Fibroblast of pulmonary artery (primary cell): ENCODE measurements around the gene HAGHL.

Experiments used
- DNase-seq: peaks from one replicate; pipeline ENCODE4 v3.0.0-alpha.2; 2010; ENCODE audit warnings: low read depth
- H3K4me3 ChIP-seq: replicated peaks from 2 replicates; pipeline ENCODE4 v1.5.1; 2011; ENCODE audit warnings: low read depth, mild to moderate bottlenecking, control low read depth, low read length, moderate library complexity
- TF ChIP-seq, protein P1 (sequence below): IDR thresholded peaks from 2 replicates; pipeline ENCODE4 v1.5.1; 2011; ENCODE audit warnings: mild to moderate bottlenecking, control low read depth, low read length, inconsistent platforms; ENCODE audit errors: missing control alignments

The HAGHL gene

DNA sequence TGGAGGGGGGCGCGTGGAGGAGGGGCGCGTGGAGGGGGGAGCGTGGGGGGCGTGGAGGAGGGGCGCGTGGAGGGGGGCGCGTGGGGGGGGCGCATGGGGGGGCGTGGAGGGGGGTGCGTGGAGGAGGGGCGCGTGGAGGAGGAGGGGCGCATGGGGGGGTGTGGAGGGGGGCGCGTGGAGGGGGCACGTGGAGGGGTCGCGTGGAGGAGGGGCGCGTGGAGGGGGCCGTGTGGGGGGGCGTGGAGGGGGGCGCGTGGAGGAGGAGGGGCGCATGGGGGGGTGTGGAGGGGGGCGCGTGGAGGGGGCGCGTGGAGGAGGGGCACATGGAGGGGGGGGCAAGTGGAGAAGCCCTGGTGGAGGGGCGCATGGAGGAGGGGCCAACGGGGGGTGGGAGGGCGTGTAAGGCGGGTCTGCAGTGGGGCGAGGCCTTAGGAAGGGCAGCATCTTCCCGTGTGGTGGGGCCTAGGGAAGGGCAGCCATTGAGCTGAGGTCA lies 40.9 kb downstream of the HAGHL start:
- no peak overlapping the region for H3K4me3 ChIP-seq
- DNase-seq: no peak
- TF ChIP-seq, protein P1, sequence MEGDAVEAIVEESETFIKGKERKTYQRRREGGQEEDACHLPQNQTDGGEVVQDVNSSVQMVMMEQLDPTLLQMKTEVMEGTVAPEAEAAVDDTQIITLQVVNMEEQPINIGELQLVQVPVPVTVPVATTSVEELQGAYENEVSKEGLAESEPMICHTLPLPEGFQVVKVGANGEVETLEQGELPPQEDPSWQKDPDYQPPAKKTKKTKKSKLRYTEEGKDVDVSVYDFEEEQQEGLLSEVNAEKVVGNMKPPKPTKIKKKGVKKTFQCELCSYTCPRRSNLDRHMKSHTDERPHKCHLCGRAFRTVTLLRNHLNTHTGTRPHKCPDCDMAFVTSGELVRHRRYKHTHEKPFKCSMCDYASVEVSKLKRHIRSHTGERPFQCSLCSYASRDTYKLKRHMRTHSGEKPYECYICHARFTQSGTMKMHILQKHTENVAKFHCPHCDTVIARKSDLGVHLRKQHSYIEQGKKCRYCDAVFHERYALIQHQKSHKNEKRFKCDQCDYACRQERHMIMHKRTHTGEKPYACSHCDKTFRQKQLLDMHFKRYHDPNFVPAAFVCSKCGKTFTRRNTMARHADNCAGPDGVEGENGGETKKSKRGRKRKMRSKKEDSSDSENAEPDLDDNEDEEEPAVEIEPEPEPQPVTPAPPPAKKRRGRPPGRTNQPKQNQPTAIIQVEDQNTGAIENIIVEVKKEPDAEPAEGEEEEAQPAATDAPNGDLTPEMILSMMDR: no peak

DNA sequence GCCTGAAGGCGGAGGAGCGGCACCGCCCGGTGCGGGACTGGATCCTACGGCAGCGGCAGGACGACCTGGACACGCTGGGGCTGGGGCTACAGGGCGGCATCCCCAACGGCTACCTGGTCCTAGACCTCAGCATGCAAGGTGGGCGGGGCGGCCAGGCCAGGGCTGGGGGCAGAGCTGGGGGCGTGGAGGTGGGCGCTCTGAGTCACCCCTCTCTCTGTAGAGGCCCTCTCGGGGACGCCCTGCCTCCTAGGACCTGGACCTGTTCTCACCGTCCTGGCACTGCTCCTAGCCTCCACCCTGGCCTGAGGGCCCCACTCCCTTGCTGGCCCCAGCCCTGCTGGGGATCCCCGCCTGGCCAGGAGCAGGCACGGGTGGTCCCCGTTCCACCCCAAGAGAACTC lies 41.5 kb downstream of the HAGHL start:
- no peak for DNase-seq
- TF ChIP-seq, protein P1: no peak

DNA sequence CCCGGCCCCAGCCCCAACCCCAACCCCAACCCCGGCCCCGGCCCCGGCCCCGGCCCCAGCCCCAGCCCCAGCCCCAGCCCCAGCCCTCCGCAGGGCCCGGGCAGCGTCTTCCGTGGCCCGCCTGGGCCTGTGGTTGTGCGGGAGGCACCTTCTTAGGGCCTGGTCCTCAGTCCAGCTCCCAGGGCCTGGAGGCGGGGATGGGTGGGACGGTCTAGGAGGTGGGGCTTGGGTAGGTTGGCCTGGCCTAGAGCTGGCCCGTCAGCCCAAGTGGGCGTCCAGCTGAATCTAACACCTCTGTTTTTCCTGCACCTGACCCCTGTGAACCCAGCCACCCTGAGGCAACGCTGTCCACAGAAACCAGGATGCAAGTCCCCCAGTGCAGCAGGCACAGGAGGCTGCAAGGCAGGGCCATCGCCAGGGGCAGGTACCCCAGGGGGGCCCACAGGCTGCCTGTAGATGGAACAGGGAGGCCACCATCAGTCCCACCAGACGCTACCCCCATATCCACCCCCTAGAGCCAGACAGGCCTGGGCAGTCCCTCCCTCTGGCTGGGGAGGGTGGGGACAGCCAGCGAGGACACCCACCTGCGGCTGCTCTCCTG lies 42.4 kb downstream of the HAGHL start:
- TF ChIP-seq, protein P1: no peak
- DNase-seq: no peak
- no peak overlapping the region for H3K4me3 ChIP-seq

More for the DNA sequence above, 41.5 kb downstream of the HAGHL start:
- H3K4me3 ChIP-seq: no peak overlapping the region

DNA sequence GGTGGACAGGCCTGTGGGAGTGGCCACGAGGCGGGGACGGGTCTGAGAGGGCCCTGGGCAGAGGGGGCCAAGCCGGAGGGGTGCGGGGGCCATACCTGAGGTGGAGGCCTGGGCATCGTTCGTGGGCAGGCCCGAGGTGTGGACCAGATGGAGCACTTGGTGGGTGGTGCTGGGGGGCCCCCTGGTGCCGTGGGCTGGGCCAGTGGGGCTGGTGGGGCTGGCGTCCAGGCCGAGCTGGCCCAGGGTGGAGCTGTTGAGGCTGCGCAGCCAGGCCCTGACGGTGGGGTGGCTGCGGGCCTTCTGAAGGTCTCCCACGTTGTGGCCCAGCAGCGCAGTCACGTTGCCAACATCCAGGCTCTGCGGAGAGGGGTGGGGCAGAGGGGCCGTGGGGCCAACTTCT lies 43.0 kb downstream of the HAGHL start:
- no peak for DNase-seq
- H3K4me3 ChIP-seq: no peak overlapping the region
- TF ChIP-seq, protein P1: no peak

DNA sequence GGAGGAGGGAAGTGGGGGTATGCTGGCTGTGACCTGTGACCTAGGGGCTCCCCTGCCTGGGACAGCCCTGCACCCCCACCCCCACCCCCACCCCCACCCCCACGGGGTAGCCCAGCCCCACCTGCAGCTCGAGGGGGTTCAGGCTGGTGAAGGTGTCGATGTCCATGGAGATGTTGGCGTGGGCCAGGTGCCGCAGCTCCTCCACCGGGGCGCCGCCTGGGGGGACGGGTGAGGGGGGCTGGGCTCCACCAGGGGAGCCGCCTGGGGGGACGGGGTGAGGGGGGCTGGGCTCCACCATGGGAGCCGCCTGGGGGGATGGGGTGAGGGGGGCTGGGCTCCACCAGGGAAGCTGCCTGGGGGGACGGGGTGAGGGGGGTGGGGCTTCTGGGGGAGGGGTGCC lies 43.5 kb downstream of the HAGHL start:
- no peak for DNase-seq
- no peak overlapping the region for H3K4me3 ChIP-seq
- TF ChIP-seq, protein P1: no peak

DNA sequence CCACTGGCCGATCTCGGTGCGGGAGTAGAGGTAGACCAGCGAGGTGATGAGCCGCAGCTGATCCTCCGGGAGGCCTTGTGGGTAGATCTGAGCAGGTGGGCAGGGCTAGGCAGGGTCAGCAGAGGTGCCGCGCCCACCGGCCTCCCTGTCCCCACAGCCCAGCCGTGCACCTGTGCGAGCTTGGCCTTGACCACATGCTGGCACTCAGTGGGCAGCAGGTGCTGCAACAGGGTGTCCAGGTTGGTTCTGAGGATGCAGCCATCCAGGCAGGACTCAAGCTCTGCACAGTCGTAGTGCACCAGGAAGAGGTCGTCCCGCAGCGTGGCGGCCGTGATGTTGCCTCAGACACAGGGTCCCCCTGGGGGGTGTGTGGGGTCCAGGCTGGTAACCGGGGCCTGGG lies 46.1 kb downstream of the HAGHL start:
- TF ChIP-seq, protein P1: no peak
- no peak for DNase-seq
- no peak overlapping the region for H3K4me3 ChIP-seq

DNA sequence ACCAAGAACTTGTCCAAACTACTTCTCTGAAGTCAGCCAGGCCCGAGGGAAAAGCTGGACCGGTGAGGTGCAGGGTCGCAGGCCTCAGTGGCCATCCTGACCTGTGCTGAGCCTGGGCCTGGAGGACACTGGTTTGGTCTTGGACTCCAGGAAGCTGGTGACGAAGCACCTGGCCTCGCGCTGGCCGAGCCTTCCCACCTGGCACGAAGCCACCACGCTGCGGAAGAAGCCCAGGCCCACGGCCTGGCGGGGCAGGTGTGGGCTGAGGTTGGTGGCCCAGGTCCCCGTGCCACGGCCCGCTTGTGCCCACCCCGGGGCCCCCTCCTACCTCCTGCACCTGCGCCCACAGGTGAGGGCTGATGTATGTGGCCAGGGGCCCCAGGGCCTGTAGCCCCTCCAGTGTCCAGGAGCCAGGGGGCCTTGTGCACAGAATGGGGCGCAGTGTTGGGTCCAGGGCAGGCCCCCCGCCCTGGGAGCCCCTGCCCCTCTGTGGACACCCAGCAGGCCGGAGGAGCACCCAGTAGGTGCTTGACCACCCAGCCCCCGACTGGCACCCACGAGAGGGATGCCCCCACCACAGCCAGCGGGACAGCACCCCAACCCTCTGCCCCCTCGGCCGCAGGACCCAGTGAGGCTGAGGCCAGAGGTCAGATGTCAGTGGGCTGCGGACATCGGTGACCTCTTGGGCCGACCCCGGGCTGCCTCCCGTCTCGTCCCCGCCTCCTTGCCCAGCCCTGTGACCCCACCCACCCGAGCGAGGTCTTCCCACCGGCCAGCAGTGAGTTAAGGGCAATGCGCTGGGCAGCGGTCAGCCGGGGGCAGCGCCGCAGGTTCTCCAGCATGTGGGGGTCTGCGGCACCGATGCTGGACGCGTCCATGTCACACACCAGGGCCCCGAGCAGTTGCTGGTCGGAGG lies 47.4 kb downstream of the HAGHL start:
- TF ChIP-seq, protein P1: no peak
- no peak for DNase-seq
- no peak overlapping the region for H3K4me3 ChIP-seq
